Uterus (tissue), 2 donors: Measurements from ENCODE around the gene ERCC1.

Experiments
- POLR2A ChIP-seq, 2 donors: fragments of 450-650 bp; IDR thresholded peaks; one replicate each; pipeline ENCODE4 v1.6.1; 2016; ENCODE audit warnings: antibody characterized with exemption in 2 of 2, mild to moderate bottlenecking in 1 of 2, moderate library complexity in 1 of 2
- TF ChIP-seq, protein P1 (sequence below), 4 experiments: fragments of 200-600 bp in 2 of 4; fragments of 450-650 bp in 2 of 4; sonication (generic) in 2 of 4; IDR thresholded peaks; one replicate each; pipeline ENCODE4 v1.5.1; 2016 to 2019; ENCODE audit warnings: antibody characterized with exemption in 4 of 4, mild to moderate bottlenecking in 2 of 4, moderate library complexity in 1 of 4

DNA sequence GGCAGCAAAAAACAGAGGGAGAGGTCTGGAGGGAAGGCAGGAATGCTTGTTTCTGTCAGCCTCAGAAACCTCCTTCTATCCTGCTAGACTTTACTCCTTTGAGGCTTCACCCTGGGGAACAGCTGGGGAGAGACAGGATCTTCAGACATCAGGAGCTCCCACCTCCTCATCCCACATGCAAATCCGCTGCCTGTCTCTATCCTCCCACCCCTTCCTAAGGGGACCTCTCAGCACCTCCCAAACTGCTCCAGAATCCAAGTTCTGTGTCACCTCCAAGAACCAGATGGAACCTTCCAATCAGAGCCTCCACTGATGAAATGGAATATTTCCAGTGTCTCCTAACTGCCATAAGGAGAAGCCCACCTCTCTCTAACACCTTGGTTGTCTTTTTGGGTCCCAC lies 43.6 kb downstream of the ERCC1 start:
- TF ChIP-seq, protein P1, sequence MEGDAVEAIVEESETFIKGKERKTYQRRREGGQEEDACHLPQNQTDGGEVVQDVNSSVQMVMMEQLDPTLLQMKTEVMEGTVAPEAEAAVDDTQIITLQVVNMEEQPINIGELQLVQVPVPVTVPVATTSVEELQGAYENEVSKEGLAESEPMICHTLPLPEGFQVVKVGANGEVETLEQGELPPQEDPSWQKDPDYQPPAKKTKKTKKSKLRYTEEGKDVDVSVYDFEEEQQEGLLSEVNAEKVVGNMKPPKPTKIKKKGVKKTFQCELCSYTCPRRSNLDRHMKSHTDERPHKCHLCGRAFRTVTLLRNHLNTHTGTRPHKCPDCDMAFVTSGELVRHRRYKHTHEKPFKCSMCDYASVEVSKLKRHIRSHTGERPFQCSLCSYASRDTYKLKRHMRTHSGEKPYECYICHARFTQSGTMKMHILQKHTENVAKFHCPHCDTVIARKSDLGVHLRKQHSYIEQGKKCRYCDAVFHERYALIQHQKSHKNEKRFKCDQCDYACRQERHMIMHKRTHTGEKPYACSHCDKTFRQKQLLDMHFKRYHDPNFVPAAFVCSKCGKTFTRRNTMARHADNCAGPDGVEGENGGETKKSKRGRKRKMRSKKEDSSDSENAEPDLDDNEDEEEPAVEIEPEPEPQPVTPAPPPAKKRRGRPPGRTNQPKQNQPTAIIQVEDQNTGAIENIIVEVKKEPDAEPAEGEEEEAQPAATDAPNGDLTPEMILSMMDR (IDR thresholded peaks at IDR 0.05), result no peak
- no peak for TF ChIP-seq POLR2A (IDR thresholded peaks at IDR 0.05)
